ENCODE results near the gene NDUFA11. TPM values are rescaled to one million over a fixed set of nuclear protein-coding genes. Genes with fewer than 3 reads are reported as not detected.

The NDUFA11 gene
- total RNA-seq = 230 and 313 TPM in 2 replicates

DNA sequence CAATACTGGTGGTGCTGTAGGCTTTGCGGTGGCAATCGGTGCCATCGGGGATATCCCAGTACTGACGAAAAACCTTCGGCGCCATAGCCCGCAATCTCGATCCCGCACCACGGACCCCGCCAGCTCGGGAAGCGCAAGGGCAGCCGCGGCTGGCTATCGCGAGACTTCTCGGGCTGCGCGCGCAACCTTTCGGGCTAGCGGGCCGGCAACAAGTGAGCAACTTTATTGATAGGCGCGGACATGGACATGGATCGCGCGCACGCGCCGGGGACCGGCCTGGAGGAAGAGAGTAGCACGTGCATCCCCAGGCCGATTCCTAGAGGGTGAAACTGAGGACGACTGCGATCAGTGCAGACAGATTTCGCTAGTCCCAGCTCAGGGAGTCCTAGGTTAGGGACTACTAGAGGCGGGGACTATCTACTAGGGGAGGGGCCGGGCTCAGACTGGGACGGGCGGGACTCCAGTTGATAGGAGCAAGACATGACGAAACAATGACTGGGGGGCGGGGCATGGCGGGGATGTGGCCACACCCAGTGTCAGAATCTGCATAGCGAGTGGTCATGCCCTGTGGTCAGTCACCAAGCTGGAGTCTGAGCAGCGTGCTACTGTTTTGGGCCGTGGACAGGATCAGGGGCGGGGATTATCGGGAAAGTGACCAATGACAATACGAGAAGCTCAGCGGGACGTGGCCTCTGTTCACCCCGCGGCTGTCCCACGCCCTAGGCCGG lies at the start of gene NDUFA11:
Gene NDUFA11, minus strand, starts transcription at position 167 of the 728 bp plus-strand sequence. Its CDS starts 82 bp downstream, at position 85.

GRCh38 chr19:5913739-5914357 lies 10.3 kb upstream of the NDUFA11 start, which contains the start of gene CAPS:
Gene CAPS (plus strand): TSS chr19:5914254. CDS start chr19:5914407, 153 bp downstream.

DNA sequence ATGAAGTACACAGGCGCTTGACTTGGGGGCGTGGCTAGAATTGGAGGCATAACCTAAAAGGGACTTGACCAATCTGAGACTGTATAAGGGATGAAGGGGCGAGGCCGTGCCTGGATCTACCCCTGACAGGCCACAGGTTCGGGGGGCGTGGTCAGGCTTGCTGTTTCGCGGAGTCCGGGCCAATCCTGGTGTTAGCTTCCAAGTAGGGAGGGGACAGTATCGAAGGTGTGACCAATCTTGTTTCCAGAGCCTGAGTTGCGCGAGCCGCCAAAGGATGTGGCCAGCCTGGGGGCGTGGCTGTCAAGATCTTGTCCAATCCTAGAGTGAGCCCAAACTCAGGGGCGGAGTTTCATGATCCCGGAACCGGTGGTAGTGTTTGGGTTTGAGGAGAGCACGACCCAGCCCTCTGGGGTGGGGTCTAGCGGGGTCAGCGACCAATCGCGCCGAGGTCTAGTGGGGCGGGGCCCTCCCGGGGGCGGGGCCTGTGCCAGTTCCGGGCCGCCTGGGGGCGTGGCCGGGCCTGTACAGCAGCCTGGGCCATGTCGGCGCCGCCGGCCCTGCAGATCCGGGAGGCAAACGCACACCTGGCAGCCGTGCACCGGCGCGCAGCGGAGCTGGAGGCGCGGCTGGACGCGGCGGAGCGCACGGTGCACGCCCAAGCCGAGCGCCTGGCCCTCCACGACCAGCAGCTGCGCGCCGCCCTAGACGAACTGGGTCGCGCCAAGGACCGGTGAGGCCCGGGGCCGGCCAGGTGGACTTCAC lies 943 bp upstream of the NDUFA11 start, which contains the start of gene VMAC:
Gene VMAC, plus strand, starts transcription at position 521 of the 762 bp plus-strand sequence. Its CDS starts 19 bp downstream, at position 540.

DNA sequence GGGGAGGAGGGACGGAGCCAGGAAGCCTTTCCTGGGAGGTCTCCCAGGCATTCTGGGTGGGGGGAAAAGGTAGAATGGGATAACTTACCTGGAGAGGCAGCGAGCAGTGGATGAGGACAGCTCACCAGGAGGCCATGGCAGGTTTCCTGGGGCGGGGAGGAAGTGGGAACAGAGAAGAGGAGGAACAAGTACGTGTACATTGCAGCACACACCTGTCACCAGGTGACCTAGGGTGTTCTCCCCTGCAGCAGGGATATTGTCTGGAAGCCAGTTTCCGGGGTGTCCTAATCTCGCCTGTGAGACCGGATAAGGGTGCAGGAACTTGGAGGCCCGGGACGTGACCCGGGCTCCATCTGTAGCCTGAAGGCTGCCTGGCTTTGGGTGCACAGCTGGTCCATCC lies 52.3 kb downstream of the NDUFA11 start, which contains the start of gene FUT3:
Gene FUT3, minus strand, starts transcription at position 148 of the 400 bp plus-strand sequence.

Other genes starting within 250 kb of the NDUFA11 start
- 59.5 and 69.2 TPM in 2 replicates for gene MICOS13, start 223.3 kb downstream of the NDUFA11 start, total RNA-seq
- 10.5 and 12.0 TPM in 2 replicates for gene HSD11B1L, start 222.8 kb downstream of the NDUFA11 start, total RNA-seq
- 624 and 820 TPM in 2 replicates for gene RPL36, start 213.5 kb downstream of the NDUFA11 start, total RNA-seq
- 71.9 and 105 TPM in 2 replicates for gene LONP1, start 183.6 kb downstream of the NDUFA11 start, total RNA-seq
- gene CATSPERD, start 183.2 kb downstream of the NDUFA11 start, total RNA-seq = not detected in 2 replicates
- 0.09 and 0.16 TPM in 2 replicates for gene PRR22, start 119.0 kb downstream of the NDUFA11 start, total RNA-seq
- gene DUS3L, start 112.6 kb downstream of the NDUFA11 start, total RNA-seq = 22.9 and 31.2 TPM in 2 replicates
- under 0.01 and 0.17 TPM in 2 replicates for gene NRTN, start 98.7 kb downstream of the NDUFA11 start, total RNA-seq
- gene FUT6, start 64.1 kb downstream of the NDUFA11 start, total RNA-seq = 0.09 and 0.16 TPM in 2 replicates
- not detected in 2 replicates for gene FUT3, start 52.3 kb downstream of the NDUFA11 start, total RNA-seq
- gene FUT5, start 33.2 kb downstream of the NDUFA11 start, total RNA-seq = not detected in 2 replicates
- 6.4 and 7.6 TPM in 2 replicates for gene VMAC, start 1.1 kb upstream of the NDUFA11 start, total RNA-seq
- gene CAPS, start 10.5 kb upstream of the NDUFA11 start, total RNA-seq = 4.6 and 8.8 TPM in 2 replicates
- 35.3 and 43.1 TPM in 2 replicates for gene RANBP3, start 74.3 kb upstream of the NDUFA11 start, total RNA-seq
- 3.0 and 4.8 TPM in 2 replicates for gene RFX2, start 206.7 kb upstream of the NDUFA11 start, total RNA-seq
- gene ACSBG2, start 231.9 kb upstream of the NDUFA11 start, total RNA-seq = not detected in 2 replicates

Data from bronchial smooth muscle cell (primary cell).